Aorta (tissue), 5 donors: Measurements from ENCODE around the gene LRRC61. TPM values are rescaled to one million over a fixed set of nuclear protein-coding genes. Genes with fewer than 3 reads are reported as not detected.

Experiments used
- ATAC-seq: fragments of 200-7000 bp; cut with Tn5 transposase; one replicate; pipeline ENCODE4 v1.9.1; 2022; ENCODE audit warnings: moderate library complexity; ENCODE audit not compliant: low FRiP score
- DNase-seq, 2 donors: peaks; one replicate each; pipeline ENCODE4 v3.0.0-alpha.2; 2020
- H3K27ac ChIP-seq, 2 donors: one replicate each; pipeline ENCODE4 v1.5.1; 2013; ENCODE audit warnings: low read length in 2 of 2, mild to moderate bottlenecking in 2 of 2, moderate library complexity in 2 of 2, control low read depth in 1 of 2, inconsistent platforms in 1 of 2, low read depth in 1 of 2
- H3K27me3 ChIP-seq, 2 donors: one replicate each; pipeline ENCODE4 v1.6.1; 2013; ENCODE audit warnings: control low read depth in 1 of 2, low read length in 1 of 2, mild to moderate bottlenecking in 1 of 2, moderate library complexity in 1 of 2; ENCODE audit not compliant: insufficient read depth in 2 of 2, control insufficient read depth in 1 of 2
- H3K36me3 ChIP-seq, 2 donors: one replicate each; pipeline ENCODE4 v1.6.1; 2013; ENCODE audit warnings: control low read depth in 1 of 2, low read length in 1 of 2, mild to moderate bottlenecking in 1 of 2; ENCODE audit not compliant: insufficient read depth in 2 of 2, control insufficient read depth in 1 of 2
- H3K4me1 ChIP-seq, 2 donors: one replicate each; pipeline ENCODE4 v1.6.1; 2013; ENCODE audit warnings: low read length in 2 of 2, control low read depth in 1 of 2, mild to moderate bottlenecking in 1 of 2, moderate library complexity in 1 of 2; ENCODE audit not compliant: insufficient read depth in 2 of 2, control insufficient read depth in 1 of 2
- H3K4me3 ChIP-seq, 2 donors: one replicate each; pipeline ENCODE4 v1.5.1; 2013; ENCODE audit warnings: low read length in 2 of 2, control low read depth in 1 of 2, mild to moderate bottlenecking in 1 of 2
- H3K9me3 ChIP-seq: one replicate; pipeline ENCODE4 v1.6.1; 2013; ENCODE audit warnings: mild to moderate bottlenecking, low read length; ENCODE audit not compliant: control insufficient read depth
- WGBS, 2 donors: extraction: QIAGEN DNeasy Blood & Tissue Kit; methylation state at CpG; one replicate each; pipeline ENCODE4 v1.1.7; 2013; 5-methylcytosine and 5-hydroxymethylcytosine counted together
- intact Hi-C, 2 donors: fragments of 100-400 bp; cut with DNase I; formaldehyde crosslinking; loops; one replicate each; pipeline versions ENCODE4 v1.14.2 to v1.15.0; 2022
- polyA plus RNA-seq, 2 donors: library from polyadenylated mRNA; stranded (reverse); fragments of 200-250 nt; gene quantifications; one replicate each; pipeline ENCODE4 v1.2.3, GENCODE V29; 2013
- total RNA-seq, 2 donors: library from RNA; stranded (reverse); fragmentation: NEBNext Ultra II Directional; extraction: Animal tissue kit (Norgen Biotek cat#: 25700); gene quantifications; one replicate each; pipeline ENCODE4 v1.2.1, GENCODE V29; 2021
- donor health status: healthy with polysubstance abuse.
- donor health status: Bipolar disorder and iron deficiency.
- donor health status: DM: no; HTN: no; CAD: no.
- donor health status: DM: no; HTN: no; CAD: no.
- donor health status: DM: yes; HTN: yes; CAD: no.

LRRC61 gene
- total and polyA plus RNA-seq, 4 donors, result 0.15 to 2.6 (median 2.6) TPM

GRCh38 chr7:150358988-150359621, 36.0 kb downstream of the LRRC61 start:
- no peak overlapping the region for H3K27ac ChIP-seq
- intact Hi-C loops, result no loop called here
- ATAC-seq, result no peak
- DNase-seq, result peak in 1 of 2 donors; percentile 22
- no peaks in the 10 kb centered on the region for H3K27me3 ChIP-seq
- no peaks in the 10 kb centered on the region for H3K4me1 ChIP-seq
- no peaks in the 10 kb centered on the region for H3K9me3 ChIP-seq
- H3K4me3 ChIP-seq, result no peak overlapping the region
- H3K36me3 ChIP-seq, result no peaks in the 10 kb centered on the region
- WGBS, 2 donors, result 88 to 95% methylated on average over 4 of the region's 4 CpGs

- Histone ChIP-seq H3K36me3 (no peaks in the 10 kb centered on the region), H3K9me3 (no peaks in the 10 kb centered on the region), H3K4me1 (no peaks in the 10 kb centered on the region), H3K4me3 (no peak overlapping the region), H3K27ac (no peak overlapping the region), H3K27me3 (no peaks in the 10 kb centered on the region)
- intact Hi-C loops, result no loop called here
- DNase-seq (peak in 1 of 2 donors; percentile 34), ATAC-seq (no peak)
- 97 to 100% methylated on average over 2 of the region's 2 CpGs for WGBS, 2 donors
Observed at GRCh38 chr7:150359622-150360362, 36.6 kb downstream of the LRRC61 start.

- intact Hi-C loops, result no loop called here
- H3K9me3 ChIP-seq, result no peaks in the 10 kb centered on the region
- ATAC-seq (no peak), DNase-seq (no peak)
- no peak overlapping the region for H3K27ac ChIP-seq
- no peak overlapping the region for H3K4me3 ChIP-seq
- no peaks in the 10 kb centered on the region for H3K4me1 ChIP-seq
- 62 to 68% methylated on average over 5 of the region's 5 CpGs for WGBS, 2 donors
- H3K27me3 ChIP-seq, result no peaks in the 10 kb centered on the region
- no peaks in the 10 kb centered on the region for H3K36me3 ChIP-seq
Observed at GRCh38 chr7:150360363-150361058, 37.4 kb downstream of the LRRC61 start.

GRCh38 chr7:150361402-150361801, 38.2 kb downstream of the LRRC61 start:
- ATAC-seq (no peak), DNase-seq (peak in 1 of 2 donors; percentile 21)
- no peaks in the 10 kb centered on the region for H3K4me1 ChIP-seq
- H3K27ac ChIP-seq, result no peak overlapping the region
- no peaks in the 10 kb centered on the region for H3K27me3 ChIP-seq
- H3K9me3 ChIP-seq, result no peaks in the 10 kb centered on the region
- intact Hi-C loops, result no loop called here
- H3K4me3 ChIP-seq, result no peak overlapping the region
- H3K36me3 ChIP-seq, result no peaks in the 10 kb centered on the region
- 65 to 68% methylated on average over 7 of the region's 7 CpGs for WGBS, 2 donors

- intact Hi-C loops, result no loop called here
- no peaks in the 10 kb centered on the region for H3K9me3 ChIP-seq
- H3K4me1 ChIP-seq, result no peaks in the 10 kb centered on the region
- no peak overlapping the region for H3K27ac ChIP-seq
- H3K36me3 ChIP-seq, result no peaks in the 10 kb centered on the region
- no peaks in the 10 kb centered on the region for H3K27me3 ChIP-seq
- H3K4me3 ChIP-seq, result no peak overlapping the region
- WGBS, 2 donors, result 81 to 82% methylated on average over 18 of the region's 18 CpGs
- peak in 1 of 2 donors; percentile 45 for DNase-seq
- ATAC-seq, result no peak
Observed at GRCh38 chr7:150361807-150362621, 38.9 kb downstream of the LRRC61 start.

- H3K4me1 ChIP-seq, result no peaks in the 10 kb centered on the region
- H3K36me3 ChIP-seq, result no peaks in the 10 kb centered on the region
- intact Hi-C loops, result no loop called here
- H3K9me3 ChIP-seq, result no peaks in the 10 kb centered on the region
- no peak overlapping the region for H3K27ac ChIP-seq
- ATAC-seq (no peak), DNase-seq (no peak)
- no peaks in the 10 kb centered on the region for H3K27me3 ChIP-seq
- 89 to 92% methylated on average over 4 of the region's 4 CpGs for WGBS, 2 donors
- H3K4me3 ChIP-seq, result no peak overlapping the region
Observed at GRCh38 chr7:150363370-150363769, 40.2 kb downstream of the LRRC61 start.

GRCh38 chr7:150363872-150364271, 40.7 kb downstream of the LRRC61 start:
- DNase-seq, result no peak
- 87 to 89% methylated on average over 5 of the region's 5 CpGs for WGBS, 2 donors
- H3K27ac ChIP-seq, result no peak overlapping the region
- intact Hi-C loops, result no loop called here
- no peaks in the 10 kb centered on the region for H3K36me3 ChIP-seq
- ATAC-seq, result no peak
- no peak overlapping the region for H3K4me3 ChIP-seq
- H3K27me3 ChIP-seq, result no peaks in the 10 kb centered on the region
- no peaks in the 10 kb centered on the region for H3K9me3 ChIP-seq
- no peaks in the 10 kb centered on the region for H3K4me1 ChIP-seq

GRCh38 chr7:150365194-150365593, 42.0 kb downstream of the LRRC61 start:
- ATAC-seq, result no peak
- 92 to 93% methylated on average over 10 of the region's 10 CpGs for WGBS, 2 donors
- no peak for DNase-seq
- H3K27ac ChIP-seq, result no peak overlapping the region
- H3K27me3 ChIP-seq, result no peaks in the 10 kb centered on the region
- H3K9me3 ChIP-seq, result no peaks in the 10 kb centered on the region
- no peak overlapping the region for H3K4me3 ChIP-seq
- no peaks in the 10 kb centered on the region for H3K36me3 ChIP-seq
- intact Hi-C loops, result no loop called here
- no peaks in the 10 kb centered on the region for H3K4me1 ChIP-seq
